ENCODE measurements around the gene DCLK2.
A peak's percentile ranks its signal among the peaks of the same experiment; 100 is the strongest.

DCLK2 gene

GRCh38 chr4:150070464-150071170 is 7.6 kb upstream of the DCLK2 start:
- DNase-seq (ENCODE audit: low read depth) = no peak

GRCh38 chr4:150072471-150072870 is 5.8 kb upstream of the DCLK2 start:
- no peak for DNase-seq (ENCODE audit: low read depth)

- peak; percentile 47 for DNase-seq (ENCODE audit: low read depth)
Measured at GRCh38 chr4:150072906-150073714, 5.1 kb upstream of the DCLK2 start.

DNA sequence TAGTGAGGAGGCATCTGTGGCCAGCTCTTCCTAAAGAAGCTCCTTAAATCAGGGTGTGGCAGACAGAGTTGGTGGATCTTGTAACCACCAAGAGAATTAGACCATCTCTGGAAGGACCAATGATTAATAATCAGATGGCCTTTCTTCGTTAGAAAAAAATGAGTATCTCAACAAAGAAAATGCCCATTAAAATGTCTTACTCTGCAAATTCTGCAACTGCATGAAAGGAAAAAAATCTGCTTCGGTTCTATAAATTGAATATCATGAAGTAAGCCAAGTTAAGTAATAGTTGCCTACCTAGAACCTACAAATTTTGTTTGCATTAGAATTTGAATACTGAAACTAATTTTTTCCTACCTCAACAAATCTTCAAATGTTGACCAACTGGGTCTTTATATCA is 4.2 kb upstream of the DCLK2 start:
- DNase-seq (ENCODE audit: low read depth) = no peak

DNA sequence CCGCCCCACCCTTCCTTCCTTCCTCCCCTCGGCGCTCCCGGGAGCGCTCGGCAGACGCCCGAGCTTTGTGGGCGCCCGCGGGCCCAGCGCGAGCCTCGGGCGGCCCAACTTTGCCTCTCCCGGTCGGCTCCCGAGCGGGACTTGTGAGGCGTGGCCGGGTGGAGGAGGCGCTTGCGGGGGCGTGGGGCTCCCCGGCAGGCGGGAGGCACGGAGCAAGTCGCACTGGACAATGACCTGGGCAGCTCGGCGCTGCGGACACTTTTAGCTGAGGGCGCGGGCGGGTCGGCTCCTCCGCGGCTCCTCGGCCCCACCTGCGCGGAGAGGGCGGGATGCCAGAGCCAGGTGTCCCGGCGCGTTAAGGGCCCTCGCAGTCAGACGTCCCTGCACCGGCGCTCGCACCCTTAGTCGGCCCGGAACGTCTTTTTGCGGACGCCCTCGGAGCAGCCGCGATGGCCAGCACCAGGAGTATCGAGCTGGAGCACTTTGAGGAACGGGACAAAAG is 385 bp downstream of the DCLK2 start:
- DNase-seq (ENCODE audit: low read depth) = peak; percentile 68

- peak; percentile 68 for DNase-seq (ENCODE audit: low read depth)
Measured at GRCh38 chr4:150079081-150079581, 886 bp downstream of the DCLK2 start.

DNA sequence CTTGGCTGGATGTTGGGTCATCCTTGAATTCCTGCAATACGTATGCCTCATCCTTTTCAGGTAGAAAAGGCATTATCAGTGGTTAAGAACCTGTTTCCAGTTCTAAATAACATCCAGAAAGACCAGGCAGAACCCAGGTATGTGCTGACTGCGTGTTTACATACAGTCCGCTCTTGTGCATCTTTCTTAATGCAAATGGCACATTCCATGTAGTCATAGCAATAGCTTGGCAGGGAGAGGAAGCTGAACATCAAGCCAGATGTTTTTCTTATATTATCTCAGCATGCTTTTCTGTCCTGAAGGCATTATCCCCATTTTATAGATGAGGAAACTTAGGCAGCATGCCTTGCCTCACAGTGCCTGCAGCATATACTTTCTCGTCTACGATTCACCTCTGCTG is 2.1 kb downstream of the DCLK2 start:
- DNase-seq (ENCODE audit: low read depth) = peak; percentile 31

DNA sequence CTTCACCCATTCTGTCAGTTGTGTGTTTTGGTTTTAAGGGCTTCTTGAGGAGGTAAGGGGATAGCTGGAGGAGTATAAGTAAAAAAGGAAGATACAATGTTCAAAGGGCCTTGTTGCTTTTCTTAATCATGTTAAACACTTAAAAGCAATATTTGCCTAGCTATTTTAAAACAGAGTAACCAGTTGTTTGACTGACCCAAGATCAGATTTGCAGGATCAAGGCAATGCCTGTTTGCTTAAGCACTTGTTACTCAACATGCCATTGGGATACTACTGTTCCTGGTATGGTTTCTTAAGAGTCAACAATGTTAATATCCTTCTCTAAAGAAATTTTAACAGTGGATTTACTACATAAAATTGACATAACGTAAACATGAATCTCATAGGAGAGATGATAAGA is 2.6 kb downstream of the DCLK2 start:
- DNase-seq (ENCODE audit: low read depth) = no peak

DNA sequence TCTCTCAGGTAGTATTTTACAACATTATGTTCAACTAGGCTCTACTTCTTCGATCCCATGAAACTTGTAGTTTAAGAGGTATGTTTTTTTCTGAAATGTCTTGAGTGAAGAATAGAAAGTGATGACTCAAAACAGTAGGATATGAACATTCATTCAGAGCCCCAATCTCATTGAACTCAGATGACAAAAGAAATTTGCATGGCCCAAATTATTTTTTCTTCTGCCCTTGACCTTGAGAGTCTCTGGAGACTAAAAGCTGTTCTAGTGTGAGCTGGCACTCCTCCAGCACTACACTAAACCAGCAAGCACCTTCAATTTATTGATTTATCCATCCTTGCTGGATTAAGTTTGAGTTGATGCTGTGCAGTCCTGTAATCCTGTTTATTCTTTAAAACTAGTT is 4.0 kb downstream of the DCLK2 start:
- DNase-seq (ENCODE audit: low read depth) = no peak

GRCh38 chr4:150087006-150087405 is 8.8 kb downstream of the DCLK2 start:
- DNase-seq (ENCODE audit: low read depth) = no peak

- DNase-seq (ENCODE audit: low read depth) = no peak
Measured at GRCh38 chr4:150089732-150090131, 11.5 kb downstream of the DCLK2 start.

- no peak for DNase-seq (ENCODE audit: low read depth)
Measured at GRCh38 chr4:150090836-150091235, 12.6 kb downstream of the DCLK2 start.

- DNase-seq (ENCODE audit: low read depth) = no peak
Measured at GRCh38 chr4:150094676-150095075, 16.4 kb downstream of the DCLK2 start.

- no peak for DNase-seq (ENCODE audit: low read depth)
Measured at GRCh38 chr4:150096625-150097024, 18.4 kb downstream of the DCLK2 start.

- no peak for DNase-seq (ENCODE audit: low read depth)
Measured at GRCh38 chr4:150098214-150098613, 20.0 kb downstream of the DCLK2 start.

GRCh38 chr4:150104404-150105027 is 26.3 kb downstream of the DCLK2 start:
- DNase-seq (ENCODE audit: low read depth) = peak; percentile 41

GRCh38 chr4:150106886-150107285 is 28.6 kb downstream of the DCLK2 start:
- DNase-seq (ENCODE audit: low read depth) = no peak

DNA sequence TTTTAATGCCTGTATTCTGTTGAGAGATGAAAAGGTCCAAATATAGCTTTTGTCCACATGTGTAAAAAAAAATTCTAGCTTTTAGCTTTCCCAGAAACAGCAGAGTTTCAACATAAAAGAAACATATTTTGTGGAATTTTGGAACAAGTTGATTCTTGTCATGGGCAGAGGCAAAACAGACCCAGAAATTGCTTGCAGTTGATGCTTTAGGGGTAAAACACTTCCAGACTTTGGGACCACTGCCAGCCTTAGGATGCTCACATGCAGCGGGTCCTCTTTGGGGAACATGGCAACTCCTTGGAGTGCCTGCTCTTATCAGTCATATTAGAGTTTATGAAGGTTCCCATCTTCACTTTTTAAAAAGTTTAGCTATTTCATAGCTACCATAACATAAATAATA is 30.4 kb downstream of the DCLK2 start:
- no peak for DNase-seq (ENCODE audit: low read depth)

GRCh38 chr4:150114641-150115040 is 36.4 kb downstream of the DCLK2 start:
- DNase-seq (ENCODE audit: low read depth) = peak; percentile 30

GRCh38 chr4:150115851-150116250 is 37.6 kb downstream of the DCLK2 start:
- DNase-seq (ENCODE audit: low read depth) = no peak

DNA sequence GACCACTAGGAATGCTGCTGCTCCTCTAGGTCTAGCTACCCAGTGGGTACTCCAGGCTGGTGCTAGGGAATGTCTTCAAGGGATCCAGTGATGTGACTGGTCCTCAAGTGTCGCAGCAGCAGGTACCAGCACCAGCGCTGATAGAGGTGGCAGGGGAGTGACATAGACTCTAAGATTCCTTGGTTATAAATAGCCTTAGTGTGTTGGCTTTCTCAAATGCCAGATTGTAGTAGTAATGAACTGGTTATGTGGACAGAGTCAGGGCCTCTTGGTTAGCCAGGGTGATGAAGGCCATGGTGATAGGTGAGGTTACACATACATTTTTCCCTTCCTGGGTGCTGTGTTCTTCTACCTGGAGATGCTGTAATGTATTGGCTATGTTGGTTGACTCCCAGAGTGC is 38.3 kb downstream of the DCLK2 start:
- DNase-seq (ENCODE audit: low read depth) = no peak

DNA sequence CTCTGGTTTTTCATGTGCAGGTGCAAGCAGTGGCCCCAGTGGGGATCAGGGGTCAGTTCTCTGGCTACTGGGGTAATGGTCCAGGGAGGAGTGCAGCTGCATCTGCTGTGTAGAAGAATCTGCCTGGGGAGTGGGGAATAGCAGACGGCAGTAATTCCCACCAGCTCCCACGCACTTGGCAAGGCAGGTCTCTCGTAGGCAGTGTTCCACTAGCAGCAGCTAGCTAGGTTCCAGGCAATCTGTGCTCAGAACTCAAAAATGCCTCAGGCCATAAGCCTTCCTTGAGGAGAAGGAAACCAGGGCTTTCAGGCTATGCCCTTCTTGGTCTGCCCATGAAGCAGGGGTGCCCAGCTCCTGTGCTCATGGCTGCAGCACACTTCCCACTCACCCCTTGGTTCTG is 38.8 kb downstream of the DCLK2 start:
- DNase-seq (ENCODE audit: low read depth) = no peak

DNA sequence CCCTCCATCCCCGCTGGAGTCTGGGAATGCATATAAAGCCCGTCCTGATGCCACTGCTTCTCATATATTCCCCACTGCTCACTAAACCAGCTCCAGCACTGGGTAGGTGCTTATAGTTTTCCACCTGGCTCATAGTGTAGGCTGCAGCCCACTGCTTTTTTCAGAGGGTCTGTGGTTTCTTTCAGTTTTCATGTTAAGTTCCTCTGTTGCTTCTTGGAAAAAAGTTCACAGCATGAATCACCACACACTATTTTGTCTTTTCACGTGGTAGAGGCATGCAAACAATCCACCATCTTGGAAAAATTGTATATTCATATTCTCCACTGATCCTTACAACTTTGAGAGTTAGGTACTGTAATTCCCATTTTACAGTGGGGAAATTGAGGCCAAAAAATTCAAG is 39.4 kb downstream of the DCLK2 start:
- no peak for DNase-seq (ENCODE audit: low read depth)

All from ELR (cell line).